Measurements from ENCODE around the gene FGD1.

FGD1 gene

GRCh38 chrX:54416965-54417364 is 79.1 kb downstream of the FGD1 start:
- Histone ChIP-seq H3K4me3 (no peak overlapping the region), H3K27ac (no peak overlapping the region)
- no peak for DNase-seq (ENCODE audit: low spot score)
- TF ChIP-seq CTCF (IDR thresholded peaks at IDR 0.05) = no peak

DNA sequence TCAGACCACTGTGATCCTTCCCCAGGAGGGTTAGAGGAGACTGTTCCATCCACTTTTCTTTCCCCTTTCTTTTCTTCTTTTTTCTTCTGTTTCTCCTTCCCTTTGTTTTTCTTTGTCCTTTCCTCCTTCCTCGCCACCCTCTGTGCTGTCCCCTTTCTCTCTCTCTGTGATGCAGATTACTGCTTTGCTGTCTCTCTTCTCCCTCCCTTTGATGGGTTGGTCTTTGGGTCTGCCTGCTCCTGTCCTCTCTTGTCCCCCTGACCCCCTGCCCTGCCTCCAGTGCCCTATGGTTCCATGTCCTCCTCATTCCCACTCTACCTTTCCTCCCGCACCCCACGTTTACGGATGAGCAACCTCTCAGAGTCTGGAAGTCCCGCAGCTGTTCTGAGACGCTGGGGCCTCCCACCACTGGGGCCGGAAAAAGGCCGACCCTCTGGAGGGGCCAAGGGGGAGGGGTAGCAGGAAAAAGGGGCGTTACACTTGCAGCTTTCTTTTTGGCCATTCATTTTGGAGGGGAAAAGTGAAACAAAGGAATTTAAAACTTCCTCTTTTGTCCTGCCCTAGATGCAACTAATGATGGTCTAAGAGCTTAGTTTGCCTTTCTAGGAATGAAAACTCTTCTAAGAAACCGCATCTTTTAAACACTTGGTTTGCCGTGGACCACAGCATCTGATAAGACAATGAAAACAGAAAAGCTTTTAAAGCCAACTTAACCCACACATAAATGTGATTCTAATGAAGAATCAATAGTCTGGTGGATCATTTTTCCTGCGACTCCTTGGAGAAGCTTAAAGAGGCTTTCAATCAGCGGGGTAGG is 80.3 kb downstream of the FGD1 start:
- no peak overlapping the region for H3K4me3 ChIP-seq
- no peak for DNase-seq (ENCODE audit: low spot score)
- TF ChIP-seq CTCF (IDR thresholded peaks at IDR 0.05) = no peak
- H3K27ac ChIP-seq = no peak overlapping the region

DNA sequence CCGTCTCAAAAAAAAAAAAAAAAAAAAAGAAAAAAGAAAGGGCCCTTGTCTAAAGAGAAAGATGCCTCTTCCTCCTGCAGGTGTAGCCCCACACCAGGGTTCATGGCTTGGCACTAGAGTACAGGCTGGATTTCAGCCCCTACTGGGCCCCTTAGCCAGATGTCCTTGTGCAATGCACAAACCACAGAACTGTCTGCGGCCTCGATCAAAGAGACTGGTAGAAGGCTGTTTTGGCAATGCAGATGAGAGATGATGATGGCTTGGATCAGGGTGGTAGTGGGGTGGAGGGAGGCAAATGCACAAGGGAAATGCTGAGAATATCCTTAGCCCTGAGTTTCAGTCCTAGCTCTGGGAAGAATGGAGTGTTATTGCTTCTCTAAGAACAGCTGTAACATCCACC is 82.3 kb downstream of the FGD1 start:
- Histone ChIP-seq H3K4me3 (no peak overlapping the region), H3K27ac (no peak overlapping the region)
- DNase-seq (ENCODE audit: low spot score) = no peak
- TF ChIP-seq CTCF (IDR thresholded peaks at IDR 0.05) = no peak

DNA sequence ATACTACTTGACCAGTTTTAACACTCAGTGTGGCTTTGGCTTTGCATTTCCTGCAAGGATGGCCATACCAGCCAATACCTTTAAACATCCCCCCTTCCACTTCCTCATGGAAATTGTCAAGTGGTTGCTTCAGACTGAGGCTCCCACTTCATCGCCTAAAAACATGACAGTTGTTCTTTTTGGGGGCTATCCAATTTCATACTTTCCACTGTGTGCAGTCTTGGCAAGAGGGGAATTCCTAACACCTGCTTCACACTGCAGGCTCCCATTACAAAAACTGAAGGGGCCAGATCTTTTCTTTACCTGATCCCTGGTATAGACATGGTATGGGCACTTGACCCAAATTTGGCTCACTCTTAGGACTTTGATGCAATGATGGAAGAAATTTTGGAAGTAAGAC is 84.3 kb downstream of the FGD1 start:
- Histone ChIP-seq H3K27ac (no peak overlapping the region), H3K4me3 (no peak overlapping the region)
- TF ChIP-seq CTCF (IDR thresholded peaks at IDR 0.05) = no peak
- no peak for DNase-seq (ENCODE audit: low spot score)

GRCh38 chrX:54407266-54407665 is 88.8 kb downstream of the FGD1 start:
- no peak for DNase-seq (ENCODE audit: low spot score)
- TF ChIP-seq CTCF (IDR thresholded peaks at IDR 0.05) = no peak
- no peak overlapping the region for H3K4me3 ChIP-seq
- H3K27ac ChIP-seq = no peak overlapping the region

DNA sequence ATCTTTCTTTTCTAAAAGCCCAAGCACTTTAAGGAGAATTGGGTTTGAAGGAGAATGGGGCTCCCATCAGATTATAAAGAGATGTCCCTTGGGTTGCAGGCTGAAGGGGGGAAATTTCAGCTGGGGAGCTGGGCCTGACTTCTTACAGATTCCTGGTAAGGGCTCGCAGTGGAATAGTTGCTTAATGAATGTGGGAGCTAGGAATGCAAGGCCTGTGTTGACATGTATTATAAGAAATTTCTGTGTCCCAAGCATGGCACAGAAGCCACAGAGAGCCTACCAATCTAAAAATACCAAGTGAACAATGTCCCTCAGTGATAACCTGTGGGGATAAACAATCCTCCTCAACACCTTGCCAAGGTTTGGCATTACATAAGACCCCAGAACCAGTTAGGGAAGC is 98.9 kb downstream of the FGD1 start:
- Histone ChIP-seq H3K4me3 (no peak overlapping the region), H3K27ac (no peak overlapping the region)
- no peak for TF ChIP-seq CTCF (IDR thresholded peaks at IDR 0.05)
- DNase-seq (ENCODE audit: low spot score) = no peak
